Stimulated activated CD8-positive, alpha-beta memory T cell treated with anti-CD3 and anti-CD28 coated beads, Interleukin-4, amount 100 ng/mL, for 48 hours (primary cell): Measurements from ENCODE around the gene YAP1.

Source experiments
- DNase-seq: peaks from one replicate; pipeline ENCODE4 v3.0.0-alpha.2; 2020

The YAP1 gene

DNA sequence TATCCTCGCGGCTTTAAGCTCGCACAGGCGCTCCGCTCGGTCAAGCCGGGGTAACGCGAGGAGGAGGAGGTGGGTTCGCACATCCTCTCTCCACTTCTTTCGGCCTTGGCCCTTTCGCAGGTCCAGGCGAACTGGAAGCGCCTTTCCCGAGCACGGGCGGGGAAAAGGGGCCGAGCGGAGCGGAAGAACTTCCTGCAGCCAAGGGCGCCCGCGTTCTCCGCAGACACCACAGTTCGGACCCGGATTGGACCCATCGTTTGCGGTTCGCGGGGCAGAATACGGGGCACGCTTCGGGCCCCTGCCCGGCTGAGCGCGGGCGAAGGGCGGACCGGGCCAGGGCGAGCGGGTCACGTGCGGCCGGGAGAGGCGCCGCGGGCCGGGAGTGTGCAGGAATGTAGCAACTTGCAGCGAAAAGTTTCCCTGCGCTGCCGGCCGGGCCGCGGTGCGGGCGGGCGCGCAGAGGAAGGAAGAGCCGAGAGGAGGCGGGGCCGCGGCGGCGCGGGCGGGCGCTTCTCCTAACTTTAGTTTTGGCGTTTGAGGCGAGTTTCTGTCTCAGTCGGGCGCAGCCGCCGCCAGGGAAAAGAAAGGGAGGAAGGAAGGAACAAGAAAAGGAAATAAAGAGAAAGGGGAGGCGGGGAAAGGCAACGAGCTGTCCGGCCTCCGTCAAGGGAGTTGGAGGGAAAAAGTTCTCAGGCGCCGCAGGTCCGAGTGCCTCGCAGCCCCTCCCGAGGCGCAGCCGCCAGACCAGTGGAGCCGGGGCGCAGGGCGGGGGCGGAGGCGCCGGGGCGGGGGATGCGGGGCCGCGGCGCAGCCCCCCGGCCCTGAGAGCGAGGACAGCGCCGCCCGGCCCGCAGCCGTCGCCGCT is at the start of gene YAP1:
YAP1 (plus strand) TSS at position 552 of the 865 bp plus-strand sequence. CDS start 402 bp downstream, outside the sequence.
- DNase-seq = peak; percentile 77

DNA sequence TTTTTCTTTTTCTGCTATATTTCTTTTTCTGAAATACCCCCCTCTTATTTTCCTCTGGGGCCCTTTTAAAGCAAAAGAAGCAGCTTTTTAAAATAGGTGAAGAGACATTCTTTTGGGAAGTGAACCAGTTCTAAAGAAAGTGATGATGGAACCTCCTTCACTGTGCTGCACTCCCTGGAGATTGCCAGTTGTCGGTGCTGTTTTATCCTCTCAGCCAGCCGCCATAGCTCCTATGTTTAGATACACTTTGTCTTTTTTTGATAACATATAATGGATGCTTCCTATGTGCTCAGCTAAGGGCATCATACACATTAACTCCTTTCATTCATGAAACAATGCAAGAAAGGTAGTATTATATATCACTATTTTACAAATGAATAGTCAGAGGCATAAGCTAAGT is 49.0 kb upstream of the YAP1 start:
- no peak for DNase-seq

DNA sequence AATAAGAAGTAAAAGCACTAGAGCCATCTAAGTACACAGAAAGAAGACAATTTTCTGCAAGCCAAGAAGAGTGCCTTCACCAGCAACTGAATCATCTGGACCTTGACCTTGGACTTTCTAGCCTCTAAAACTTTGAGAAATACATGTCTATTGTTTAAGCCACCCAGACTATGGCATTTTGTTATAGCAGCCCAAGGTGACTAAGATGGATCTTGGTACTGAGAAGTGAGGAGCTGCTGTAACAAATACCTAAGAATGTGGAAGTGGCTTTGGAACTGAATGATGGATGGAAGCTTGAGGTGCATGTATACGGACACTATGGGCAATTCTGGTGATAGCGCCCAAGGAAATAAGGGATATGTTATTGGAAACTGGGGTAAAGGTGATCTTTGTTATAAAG is 48.1 kb upstream of the YAP1 start:
- DNase-seq = no peak

DNA sequence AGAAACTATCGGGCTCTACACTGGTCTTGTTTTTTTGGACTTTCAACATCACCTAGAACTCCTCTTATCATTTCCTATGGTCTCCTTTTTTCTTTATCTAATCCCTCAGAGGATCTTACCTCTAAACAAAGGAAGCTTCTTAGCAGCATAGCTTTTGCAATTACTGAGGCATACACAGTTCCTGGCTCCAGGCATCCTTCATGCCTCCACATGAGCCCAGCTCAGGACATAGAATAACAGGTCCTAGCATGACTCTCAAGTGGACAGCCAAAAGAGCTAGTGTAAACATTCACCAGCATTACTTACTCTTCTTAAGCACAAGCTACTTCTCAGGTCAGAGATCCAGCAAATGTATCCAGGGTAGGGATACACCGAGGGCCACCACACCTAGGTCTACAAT is 45.9 kb upstream of the YAP1 start:
- DNase-seq = no peak

DNA sequence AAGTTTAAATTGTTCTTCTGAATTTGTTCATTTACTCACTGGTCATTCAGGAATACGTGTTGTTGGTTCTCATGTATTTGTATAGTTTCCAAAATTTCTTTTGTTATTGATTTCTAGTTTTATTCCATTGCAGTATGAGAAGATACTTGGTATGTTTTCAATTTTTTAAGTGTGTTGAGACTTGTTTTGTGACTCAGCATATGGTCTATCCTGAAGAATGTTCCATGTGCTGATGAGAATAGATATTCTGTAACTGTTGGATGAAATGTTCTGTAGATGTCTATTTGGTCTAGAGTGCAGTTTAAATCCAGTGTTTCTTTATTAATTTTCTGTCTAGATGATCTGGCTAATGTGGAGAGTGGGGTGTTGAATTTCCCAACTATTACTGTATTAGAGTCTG is 39.5 kb upstream of the YAP1 start:
- no peak for DNase-seq

DNA sequence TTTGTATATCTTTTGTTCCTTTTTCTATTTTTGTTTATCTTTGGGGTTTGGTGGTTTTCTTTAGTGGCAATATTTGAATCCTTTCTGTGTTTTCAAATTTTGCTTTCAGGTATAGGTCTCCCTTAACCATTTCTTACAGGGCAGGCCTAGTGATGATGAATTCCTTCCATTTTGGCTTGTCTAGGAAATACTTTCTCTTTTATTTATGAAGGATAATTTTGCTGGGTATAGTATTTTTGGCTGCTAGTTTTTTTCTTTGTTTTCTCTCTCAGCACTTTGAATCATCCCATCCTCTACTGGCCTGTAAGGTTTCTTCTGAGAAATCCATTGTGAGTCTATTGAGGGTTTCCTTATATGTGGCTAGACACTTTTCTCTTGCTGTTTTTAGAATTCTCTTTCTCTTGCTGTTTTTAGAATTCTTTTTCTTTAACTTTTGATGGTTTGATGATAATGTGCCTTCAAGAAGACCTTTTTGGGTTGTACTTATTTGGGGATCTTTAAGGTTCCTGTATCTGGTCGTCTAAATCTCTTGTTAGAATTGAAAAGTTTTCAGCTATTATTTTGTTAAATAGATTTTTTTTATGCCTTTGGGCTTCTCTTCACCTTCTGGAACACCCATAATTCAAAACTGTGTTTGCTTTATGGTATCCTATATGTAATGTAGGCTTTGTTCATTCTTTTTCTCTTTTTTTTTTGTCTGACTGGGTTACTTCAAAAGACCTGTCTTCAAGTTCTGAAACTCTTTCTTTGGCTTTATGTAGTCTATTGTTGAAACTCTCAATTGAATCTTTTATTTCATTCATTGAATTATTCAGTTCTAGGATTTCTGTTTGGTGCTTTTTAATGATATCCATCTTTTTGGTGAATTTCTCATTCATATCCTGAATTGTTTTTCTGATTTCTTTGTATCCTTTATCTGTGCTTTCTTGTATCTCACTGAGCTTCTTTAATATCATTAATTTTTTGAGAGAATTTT is 38.5 kb upstream of the YAP1 start:
- DNase-seq = no peak

DNA sequence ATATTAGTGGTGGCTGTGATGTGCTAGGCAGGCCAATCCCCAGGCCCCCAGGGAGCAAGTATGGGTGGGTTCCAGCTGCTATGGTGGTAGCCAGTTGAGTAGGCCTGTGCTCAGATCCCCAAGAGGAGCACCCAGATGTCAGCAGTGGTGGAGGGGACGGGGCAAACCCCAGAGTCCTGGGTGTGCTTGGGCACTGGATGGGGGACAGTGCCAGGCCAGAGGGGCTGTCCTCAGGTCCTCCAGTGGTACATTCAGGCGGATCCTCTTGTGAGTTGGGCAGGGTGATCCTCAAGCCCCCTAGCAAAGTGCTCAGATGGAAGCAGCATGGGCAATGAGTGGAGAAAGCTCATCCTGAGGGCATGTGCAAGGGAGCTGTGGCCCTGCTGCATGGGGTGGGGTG is 37.0 kb upstream of the YAP1 start:
- no peak for DNase-seq

DNA sequence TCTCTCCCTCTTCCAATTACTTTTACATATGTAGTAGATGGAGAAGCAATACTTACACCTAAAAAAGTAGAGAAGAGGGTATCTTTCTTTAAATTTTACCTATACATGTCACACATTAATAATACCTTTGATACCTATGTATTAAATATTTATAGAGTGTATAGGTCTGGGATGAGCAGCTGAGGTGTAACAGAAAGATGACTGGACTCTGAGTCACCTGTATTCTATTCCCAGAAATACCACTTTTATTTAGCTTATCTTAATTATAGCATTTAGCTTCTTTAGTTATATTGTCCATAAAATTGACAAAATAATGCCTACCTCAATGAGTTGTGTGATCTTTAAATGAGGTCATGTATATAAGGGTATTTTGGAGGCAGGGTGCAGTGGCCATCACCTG is 30.6 kb upstream of the YAP1 start:
- DNase-seq = no peak

DNA sequence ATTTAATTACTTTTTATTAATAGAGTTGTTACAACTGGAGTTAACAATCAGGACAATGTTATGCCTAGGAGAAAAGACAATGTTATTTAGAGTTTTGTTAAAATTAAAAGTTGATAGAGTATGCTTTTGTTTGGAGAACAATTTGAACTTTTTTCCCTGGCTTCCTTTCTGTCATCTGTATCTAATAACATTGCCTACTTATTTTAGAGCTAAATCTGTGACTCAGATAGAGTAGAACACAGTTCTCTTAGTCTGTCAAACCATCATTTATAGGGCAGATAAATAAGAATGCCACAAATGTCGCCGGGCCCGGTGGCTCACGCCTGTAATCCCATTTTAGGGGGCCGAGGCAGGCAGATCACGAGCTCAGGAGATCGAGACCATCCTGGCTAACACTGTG is 28.9 kb upstream of the YAP1 start:
- DNase-seq = no peak

DNA sequence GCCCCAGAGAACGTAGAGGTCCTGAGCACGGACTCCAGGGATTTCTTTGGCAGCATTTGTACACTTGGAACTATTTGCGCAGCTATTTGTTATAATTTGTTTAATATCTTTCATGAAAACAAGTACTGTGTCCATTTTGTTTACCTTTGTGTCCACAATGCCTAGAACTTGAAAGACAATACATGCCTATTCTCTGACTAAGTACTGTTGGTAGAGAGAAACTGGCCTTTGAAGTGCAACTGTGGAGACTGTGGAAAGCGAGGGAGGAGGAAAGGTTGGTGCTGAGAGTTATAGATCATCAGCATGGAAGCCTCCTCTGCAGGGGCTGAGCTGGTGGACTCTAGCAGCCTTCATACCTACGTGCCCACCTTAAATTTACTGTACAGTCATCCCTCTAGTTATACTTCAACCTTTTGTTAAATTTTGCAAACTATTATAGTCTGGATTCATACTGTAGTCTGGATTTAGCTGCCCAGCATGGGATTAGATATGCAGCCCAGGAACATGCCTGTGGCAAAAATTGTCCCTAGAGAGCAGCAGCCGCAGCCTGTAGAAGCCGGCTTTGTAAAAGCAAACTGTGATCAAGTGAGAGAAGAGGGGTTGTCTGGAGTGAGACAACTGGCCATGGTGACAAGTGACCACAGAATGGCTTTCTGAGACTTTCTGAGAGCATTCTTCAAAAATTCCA is 24.2 kb upstream of the YAP1 start:
- DNase-seq = no peak

DNA sequence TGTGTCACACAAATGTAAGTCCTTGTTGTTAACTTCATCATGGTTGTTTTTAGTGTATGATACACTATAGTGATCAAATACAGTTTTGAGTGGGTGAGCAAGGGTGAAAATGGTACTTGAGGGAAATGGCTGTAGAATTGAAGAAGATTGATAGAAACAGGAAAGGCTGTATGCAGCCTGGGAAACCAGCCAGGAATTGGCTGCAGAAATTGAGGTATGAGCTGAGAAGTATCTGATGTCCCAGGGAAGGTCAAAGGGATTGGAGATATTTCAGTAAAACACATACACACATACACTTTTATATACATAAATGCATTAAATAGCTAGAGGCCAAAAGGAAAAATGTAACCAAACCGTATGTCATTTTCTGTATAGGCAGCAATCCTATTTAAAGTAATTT is 13.1 kb upstream of the YAP1 start:
- no peak for DNase-seq

DNA sequence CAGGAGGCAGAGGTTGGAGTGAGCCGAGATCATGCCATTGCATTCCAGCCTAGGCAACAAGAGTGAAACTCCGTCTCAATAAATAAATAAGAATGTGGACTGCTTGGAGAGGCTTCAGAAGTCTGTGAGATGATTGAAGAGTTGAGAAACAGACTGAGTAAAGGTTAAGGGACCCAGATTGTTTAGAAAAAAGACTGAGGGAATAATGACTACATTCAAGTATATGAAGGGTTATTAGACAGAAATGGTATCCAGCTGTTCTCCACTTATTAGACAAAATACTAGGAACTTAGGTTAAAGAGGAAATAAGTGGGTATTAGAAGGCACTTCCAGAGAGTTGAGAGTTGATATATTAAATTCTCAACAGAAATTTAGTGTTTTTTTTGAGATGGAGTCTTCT is 10.5 kb upstream of the YAP1 start:
- no peak for DNase-seq

DNA sequence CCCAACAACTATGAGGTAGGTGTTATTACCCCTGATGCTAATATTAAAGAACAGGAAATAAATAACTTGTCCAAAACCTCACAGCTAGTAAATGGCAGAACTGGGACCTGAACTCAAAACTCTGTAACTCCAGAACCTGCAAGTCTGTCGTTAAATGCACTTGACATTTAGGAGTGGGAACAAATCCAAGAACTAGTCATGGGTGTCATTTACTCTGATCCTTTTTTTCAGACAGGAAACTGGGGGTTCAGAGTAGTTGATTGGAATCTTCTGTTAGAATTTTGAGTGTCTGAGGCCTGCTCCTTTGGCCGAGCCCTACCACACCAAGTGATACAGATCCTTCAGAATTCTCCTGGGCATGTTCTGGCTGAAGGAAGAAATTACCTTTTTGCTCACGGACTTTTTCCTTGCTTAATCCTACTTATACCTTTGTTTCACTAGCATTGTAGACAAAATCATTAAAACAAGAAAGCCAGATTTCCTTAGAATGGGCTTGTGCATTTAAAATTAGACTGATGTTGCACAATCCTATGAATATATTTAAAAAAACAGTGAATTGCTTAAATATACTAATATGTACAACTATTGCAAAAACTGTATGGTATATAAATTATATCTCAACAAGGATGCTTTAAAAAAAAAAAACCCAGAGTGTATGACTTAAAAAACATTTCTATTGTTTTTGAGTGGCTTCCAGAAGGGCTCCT is 1.4 kb upstream of the YAP1 start:
- DNase-seq = no peak

DNA sequence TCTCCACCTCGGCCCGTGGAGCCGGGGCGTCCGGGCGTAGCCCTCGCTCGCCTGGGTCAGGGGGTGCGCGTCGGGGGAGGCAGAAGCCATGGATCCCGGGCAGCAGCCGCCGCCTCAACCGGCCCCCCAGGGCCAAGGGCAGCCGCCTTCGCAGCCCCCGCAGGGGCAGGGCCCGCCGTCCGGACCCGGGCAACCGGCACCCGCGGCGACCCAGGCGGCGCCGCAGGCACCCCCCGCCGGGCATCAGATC is 439 bp downstream of the YAP1 start:
- DNase-seq = no peak

DNA sequence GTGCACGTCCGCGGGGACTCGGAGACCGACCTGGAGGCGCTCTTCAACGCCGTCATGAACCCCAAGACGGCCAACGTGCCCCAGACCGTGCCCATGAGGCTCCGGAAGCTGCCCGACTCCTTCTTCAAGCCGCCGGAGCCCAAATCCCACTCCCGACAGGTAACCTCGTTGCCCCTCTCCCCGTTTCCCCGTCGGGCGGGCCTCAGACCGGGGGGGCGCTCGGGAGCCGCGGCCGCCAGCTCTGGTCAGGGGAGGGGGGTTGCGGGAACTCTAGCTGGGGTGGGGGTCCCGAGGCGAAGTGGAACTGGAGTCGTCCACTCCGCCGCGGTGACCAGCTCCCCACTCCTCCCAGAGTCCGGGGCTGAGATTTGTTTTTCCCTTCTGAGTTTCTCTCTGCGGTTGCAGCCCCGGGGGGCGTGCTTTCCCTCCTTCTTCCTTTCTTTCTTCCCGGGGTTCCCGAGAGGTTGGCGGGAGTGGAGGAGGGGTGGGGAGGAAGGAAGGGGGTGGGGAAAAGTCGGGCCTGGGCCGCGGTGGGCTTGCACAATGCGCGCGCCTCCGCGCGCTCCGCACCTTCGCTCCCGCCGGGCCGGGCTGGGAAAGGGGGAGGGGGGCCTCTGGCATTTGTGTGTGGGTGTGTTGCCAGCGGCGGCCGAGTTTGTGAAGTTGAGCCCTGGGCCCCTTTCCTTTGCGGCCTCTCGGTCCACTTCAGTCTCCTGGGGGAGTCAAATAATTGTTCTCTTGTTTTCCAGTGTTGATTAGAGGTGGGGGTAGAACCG is 952 bp downstream of the YAP1 start:
- DNase-seq = peak; percentile 27

DNA sequence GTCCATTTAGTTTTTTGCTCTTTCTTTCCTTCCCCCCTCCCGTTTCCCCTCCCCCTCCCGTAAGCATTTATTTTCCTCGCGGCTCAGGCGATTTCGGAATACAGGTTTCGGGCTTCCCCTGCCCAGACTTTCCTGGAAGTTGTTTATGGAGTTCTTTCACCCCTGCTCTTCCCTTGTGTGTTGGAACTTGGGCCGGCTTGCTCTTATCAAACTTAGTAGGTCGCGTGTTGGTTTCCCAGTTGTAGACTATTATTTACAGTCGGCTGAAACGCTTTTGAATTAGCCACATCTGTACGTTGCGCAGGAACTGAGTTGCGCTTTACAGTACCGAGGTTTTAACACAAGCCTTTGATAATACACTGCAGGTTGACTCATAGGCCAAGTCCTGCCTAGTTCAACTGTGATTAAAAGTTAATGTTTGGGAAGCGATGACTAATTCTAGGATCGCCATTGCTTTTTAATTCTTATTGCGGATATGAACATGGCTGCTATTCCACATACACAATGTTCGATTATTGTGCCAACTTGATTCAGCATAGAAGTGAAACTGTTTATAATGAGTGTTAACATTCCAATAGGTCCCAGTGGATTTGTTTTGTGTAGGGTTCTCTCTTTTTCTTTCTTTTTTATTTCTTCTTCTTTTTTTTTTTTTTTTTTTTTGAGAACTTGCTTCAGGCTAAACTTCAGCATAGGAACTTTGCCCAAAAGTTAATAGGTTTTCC is 1.7 kb downstream of the YAP1 start:
- DNase-seq = no peak

DNA sequence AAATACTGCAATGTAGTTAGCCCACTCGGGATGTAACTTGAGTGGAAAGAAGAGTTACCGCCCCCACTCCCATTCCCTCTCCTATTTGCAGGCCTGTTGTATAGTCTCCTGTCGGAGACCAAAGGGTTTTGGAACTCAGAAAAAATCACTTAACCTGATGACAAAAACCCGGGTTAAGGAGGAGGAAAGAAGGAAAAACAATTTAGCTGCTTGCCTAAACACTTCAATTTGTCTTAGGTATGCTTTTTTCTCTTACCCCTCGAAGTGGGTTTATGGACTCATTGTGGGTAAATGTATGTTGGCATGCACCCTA is 2.2 kb downstream of the YAP1 start:
- DNase-seq = no peak

DNA sequence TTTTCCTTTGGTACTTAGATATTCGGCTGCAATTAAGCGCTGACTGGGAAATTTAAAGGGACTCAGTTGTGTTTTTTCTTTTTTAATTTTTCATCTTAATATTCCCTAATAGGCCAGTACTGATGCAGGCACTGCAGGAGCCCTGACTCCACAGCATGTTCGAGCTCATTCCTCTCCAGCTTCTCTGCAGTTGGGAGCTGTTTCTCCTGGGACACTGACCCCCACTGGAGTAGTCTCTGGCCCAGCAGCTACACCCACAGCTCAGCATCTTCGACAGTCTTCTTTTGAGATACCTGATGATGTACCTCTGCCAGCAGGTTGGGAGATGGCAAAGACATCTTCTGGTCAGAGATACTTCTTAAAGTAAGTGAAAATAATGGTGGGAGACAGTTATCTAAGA is 3.8 kb downstream of the YAP1 start:
- DNase-seq = no peak

DNA sequence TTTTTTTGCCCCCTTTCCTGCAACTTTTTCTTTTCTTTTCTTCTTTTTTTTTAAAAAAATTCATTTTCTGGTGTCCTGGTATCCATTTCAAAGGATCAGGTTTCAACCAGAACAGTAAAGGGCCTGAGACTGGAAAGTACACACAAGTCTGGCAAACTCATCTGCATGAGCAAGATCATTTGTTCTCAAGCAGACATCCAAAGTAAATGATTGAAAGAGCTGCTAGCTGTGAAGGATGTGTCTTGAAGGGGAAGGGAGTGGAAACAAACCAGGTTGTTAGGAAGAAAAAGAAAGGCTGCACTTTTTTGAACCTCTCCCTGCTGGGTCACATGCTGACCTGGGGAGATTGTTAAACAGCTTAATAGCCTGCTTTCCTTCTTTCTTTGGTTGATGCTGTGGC is 5.3 kb downstream of the YAP1 start:
- no peak for DNase-seq

DNA sequence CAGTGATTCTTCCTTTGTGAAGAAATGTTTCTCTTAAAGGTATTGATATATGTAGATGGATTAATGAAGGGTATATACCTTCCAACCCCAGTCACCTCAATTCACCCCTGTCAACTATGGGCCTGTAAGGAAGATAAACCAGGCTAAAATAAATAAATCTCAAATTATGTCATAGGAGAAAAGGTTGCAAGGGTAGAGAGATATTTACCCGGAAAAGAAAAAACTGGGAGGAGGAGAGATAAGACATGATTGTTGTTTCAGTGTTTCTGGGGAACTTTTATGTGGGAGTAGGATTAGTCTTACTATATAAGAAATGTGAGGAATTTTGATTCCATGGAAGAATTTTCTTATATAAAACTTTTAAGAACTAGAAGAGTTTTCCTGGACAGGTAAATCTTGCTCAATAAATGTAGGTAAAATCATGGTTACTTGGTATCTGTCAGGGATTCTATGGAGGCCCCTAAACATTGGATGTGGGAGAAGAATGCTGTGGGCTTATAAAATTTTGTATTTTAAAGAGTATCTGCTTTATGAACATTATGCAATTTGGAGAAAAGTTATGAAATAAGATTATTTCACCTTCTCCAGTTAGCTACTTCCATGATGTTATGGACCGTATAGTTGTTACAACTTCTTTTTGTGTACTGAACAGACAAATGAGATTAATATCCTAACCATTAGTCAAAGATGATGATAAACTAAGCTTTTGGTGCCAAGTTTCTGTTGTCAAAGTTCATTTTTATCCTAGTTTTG is 6.4 kb downstream of the YAP1 start:
- no peak for DNase-seq
